GM23248 (cell line): Measurements from ENCODE around the gene PARS2.

Experiments used
- EZH2 ChIP-seq: fragments of 200-600 bp; sonication (generic); IDR thresholded peaks from 2 replicates; pipeline ENCODE4 v1.6.1; 2018; ENCODE audit warnings: antibody characterized with exemption, mild to moderate bottlenecking; ENCODE audit not compliant: insufficient read depth, poor library complexity, severe bottlenecking
- EZH2phosphoT487 ChIP-seq: fragments of 200-600 bp; sonication (generic); IDR thresholded peaks from 2 replicates; pipeline ENCODE4 v1.6.1; 2018; ENCODE audit warnings: antibody characterized with exemption, moderate library complexity, mild to moderate bottlenecking, low read depth; ENCODE audit not compliant: insufficient read depth

GRCh38 chr1:54716299-54717047 lies 47.9 kb downstream of the PARS2 start:
- TF ChIP-seq EZH2, result no peak
- no peak for TF ChIP-seq EZH2phosphoT487
